H9 (cell line): Measurements from ENCODE around the gene MEIS2. TPM values are rescaled to one million over a fixed set of nuclear protein-coding genes. Genes with fewer than 3 reads are reported as not detected.

Source experiments
- DNase-seq: peaks from one replicate; pipeline ENCODE4 v3.0.0-alpha.2; 2017
- H2AFZ ChIP-seq: one replicate; pipeline ENCODE4 v1.6.1; 2013; ENCODE audit warnings: mild to moderate bottlenecking, low read length, control low read depth, moderate library complexity
- H2AK5ac ChIP-seq: 2 replicates; pipeline ENCODE4 v1.6.1; 2013; ENCODE audit warnings: low read length, control low read depth, mixed read lengths; ENCODE audit not compliant: insufficient read length
- H2BK120ac ChIP-seq: one replicate; pipeline ENCODE4 v1.6.1; 2013; ENCODE audit warnings: low read depth, mild to moderate bottlenecking, low read length, control low read depth, inconsistent platforms; ENCODE audit not compliant: poor library complexity, severe bottlenecking
- H2BK12ac ChIP-seq: 2 replicates; pipeline ENCODE4 v1.6.1; 2013; ENCODE audit warnings: low read length, control low read depth, mixed read lengths, low read depth; ENCODE audit not compliant: insufficient read length
- H2BK15ac ChIP-seq: 2 replicates; pipeline ENCODE4 v1.6.1; 2013; ENCODE audit warnings: low read depth, low read length, control low read depth
- H2BK20ac ChIP-seq: one replicate; pipeline ENCODE4 v1.6.1; 2013; ENCODE audit warnings: low read depth, mild to moderate bottlenecking, low read length, control low read depth, inconsistent platforms; ENCODE audit not compliant: poor library complexity, severe bottlenecking
- H2BK5ac ChIP-seq: 2 replicates; pipeline ENCODE4 v1.6.1; 2013; ENCODE audit warnings: low read length, control low read depth, mixed read lengths; ENCODE audit not compliant: insufficient read length
- H3K14ac ChIP-seq: 2 replicates; pipeline ENCODE4 v1.6.1; 2013; ENCODE audit warnings: low read length, control low read depth; ENCODE audit not compliant: insufficient read depth
- H3K18ac ChIP-seq: 2 replicates; pipeline ENCODE4 v1.6.1; 2013; ENCODE audit warnings: low read depth, mild to moderate bottlenecking, mixed read lengths, low read length, control low read depth; ENCODE audit not compliant: insufficient read length
- H3K23ac ChIP-seq: 2 replicates; pipeline ENCODE4 v1.6.1; 2013; ENCODE audit warnings: low read length, control low read depth, mixed read lengths, low read depth; ENCODE audit not compliant: insufficient read length
- H3K23me2 ChIP-seq: 2 replicates; pipeline ENCODE4 v1.6.1; 2013; ENCODE audit warnings: low read depth, mild to moderate bottlenecking, mixed read lengths, low read length, control low read depth; ENCODE audit not compliant: insufficient read length, poor library complexity, severe bottlenecking
- H3K27ac ChIP-seq: 2 replicates; pipeline ENCODE4 v1.5.1; 2013; ENCODE audit warnings: low read length, control low read depth, mixed read lengths, low read depth; ENCODE audit not compliant: insufficient read length
- H3K27me3 ChIP-seq: 2 replicates; pipeline ENCODE4 v1.6.1; 2013; ENCODE audit warnings: low read length, control low read depth, inconsistent platforms; ENCODE audit not compliant: insufficient read depth
- H3K4ac ChIP-seq: 2 replicates; pipeline ENCODE4 v1.6.1; 2013; ENCODE audit warnings: low read depth, mild to moderate bottlenecking, control low read depth, inconsistent platforms, low read length, moderate library complexity
- H3K4me1 ChIP-seq: 2 replicates; pipeline ENCODE4 v1.6.1; 2013; ENCODE audit warnings: low read length, control low read depth, inconsistent platforms; ENCODE audit not compliant: insufficient read depth
- H3K4me2 ChIP-seq: 2 replicates; pipeline ENCODE4 v1.6.1; 2013; ENCODE audit warnings: low read length, control low read depth, mixed read lengths; ENCODE audit not compliant: insufficient read length, insufficient read depth
- H3K56ac ChIP-seq: 2 replicates; pipeline ENCODE4 v1.6.1; 2013; ENCODE audit warnings: low read depth, mild to moderate bottlenecking, mixed read lengths, low read length, control low read depth; ENCODE audit not compliant: insufficient read length
- H3K79me1 ChIP-seq: 2 replicates; pipeline ENCODE4 v1.6.1; 2013; ENCODE audit warnings: low read depth, mild to moderate bottlenecking, moderate library complexity, low read length, control low read depth, inconsistent platforms; ENCODE audit not compliant: insufficient read depth, poor library complexity, severe bottlenecking
- H3K79me2 ChIP-seq: 2 replicates; pipeline ENCODE4 v1.6.1; 2013; ENCODE audit warnings: low read length, control low read depth, inconsistent platforms; ENCODE audit not compliant: insufficient read depth
- H3K9ac ChIP-seq: 2 replicates; pipeline ENCODE4 v1.6.1; 2013; ENCODE audit warnings: low read length, control low read depth, mixed read lengths; ENCODE audit not compliant: insufficient read length; ENCODE audit errors: extremely low read depth
- H3K9me3 ChIP-seq: one replicate; pipeline ENCODE4 v1.6.1; 2013; ENCODE audit warnings: low read depth, low read length, inconsistent platforms; ENCODE audit not compliant: control insufficient read depth
- H3T11ph ChIP-seq: one replicate; pipeline ENCODE4 v1.6.1; 2013; ENCODE audit warnings: mild to moderate bottlenecking, low read length, control low read depth, inconsistent platforms
- H4K20me1 ChIP-seq: one replicate; pipeline ENCODE4 v1.6.1; 2013; ENCODE audit not compliant: control insufficient read depth, insufficient read length, insufficient read depth
- H4K5ac ChIP-seq: 2 replicates; pipeline ENCODE4 v1.6.1; 2013; ENCODE audit warnings: low read depth, mild to moderate bottlenecking, mixed read lengths, low read length, control low read depth; ENCODE audit not compliant: insufficient read length
- H4K8ac ChIP-seq: replicated peaks from 2 replicates; pipeline ENCODE4 v1.6.1; 2013; ENCODE audit warnings: low read length, control low read depth, mixed read lengths, low read depth; ENCODE audit not compliant: insufficient read length
- H4K91ac ChIP-seq: 2 replicates; pipeline ENCODE4 v1.6.1; 2013; ENCODE audit warnings: low read depth, mild to moderate bottlenecking, moderate library complexity, mixed read lengths, low read length, control low read depth; ENCODE audit not compliant: insufficient read length
- H3K27ac Mint-ChIP-seq, 3 experiments: 2 replicates in 2 of 3; 3 replicates in 1 of 3; pipeline ENCODE4 v1.8.0; 2020 to 2021; ENCODE audit warnings: mixed read lengths in 3 of 3, mild to moderate bottlenecking in 1 of 3, moderate library complexity in 1 of 3
- H3K27me3 Mint-ChIP-seq: 2 replicates; pipeline ENCODE4 v1.8.0; 2021; ENCODE audit warnings: low read depth, mild to moderate bottlenecking, moderate library complexity, mixed read lengths
- H3K36me3 Mint-ChIP-seq, 3 experiments: 2 replicates in 2 of 3; 3 replicates in 1 of 3; pipeline ENCODE4 v1.8.0; 2020 to 2021; ENCODE audit warnings: low read depth in 3 of 3, mixed read lengths in 3 of 3; ENCODE audit not compliant: insufficient read depth in 1 of 3
- H3K4me1 Mint-ChIP-seq, 2 experiments: 2 replicates each; pipeline ENCODE4 v1.8.0; 2020; ENCODE audit warnings: mixed read lengths in 2 of 2
- H3K4me3 Mint-ChIP-seq, 2 experiments: 2 replicates in 1 of 2; 3 replicates in 1 of 2; pipeline ENCODE4 v1.8.0; 2020 to 2021; ENCODE audit warnings: mild to moderate bottlenecking in 2 of 2, mixed read lengths in 2 of 2, moderate library complexity in 1 of 2
- H3K9me3 Mint-ChIP-seq, 2 experiments: 2 replicates in 1 of 2; 3 replicates in 1 of 2; pipeline ENCODE4 v1.8.0; 2020; ENCODE audit warnings: mild to moderate bottlenecking in 2 of 2, mixed read lengths in 2 of 2, moderate library complexity in 1 of 2
- CTCF ChIP-seq: fragments of 200-600 bp; sonication (generic); conservative IDR thresholded peaks from 3 replicates; pipeline ENCODE4 v1.8.0; 2021; ENCODE audit warnings: antibody characterized with exemption, mild to moderate bottlenecking
- WGBS: extraction: QIAGEN DNeasy Blood & Tissue Kit; methylation state at CpG from one replicate; pipeline ENCODE4 v1.1.7; 2013; ENCODE audit warnings: missing lambda C conversion rate, low lambda C conversion rate, mixed read lengths; ENCODE audit not compliant: insufficient read length; ENCODE audit errors: extremely low coverage; 5-methylcytosine and 5-hydroxymethylcytosine counted together
- total RNA-seq: library from RNA; stranded (reverse); gene quantifications from 2 replicates; pipeline ENCODE4 v1.2.1, GENCODE V29; 2021

MEIS2 gene
- total RNA-seq, 1 experiment from 2014 or later: 0.35 TPM

DNA sequence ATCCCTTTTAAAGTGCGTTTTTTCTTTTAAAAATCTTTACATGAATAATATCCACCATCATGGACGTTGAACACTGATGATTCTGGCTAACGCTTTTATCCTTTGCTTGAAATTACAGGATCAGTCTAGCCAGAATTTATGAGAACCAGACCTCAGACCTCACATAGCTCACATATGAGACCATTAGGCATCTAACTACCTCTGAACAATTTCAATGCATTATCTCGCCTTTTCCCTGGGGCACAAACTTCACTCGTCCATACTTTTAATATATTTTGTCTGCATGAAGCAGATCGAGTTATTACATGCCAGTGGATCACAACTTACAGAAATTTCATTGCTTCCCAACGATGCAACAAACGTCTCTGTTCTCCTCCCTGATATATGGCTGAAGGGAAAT lies 105.6 kb downstream of the MEIS2 start:
- no CpG with 5 or more reads among the region's 8 CpGs for WGBS
- Histone ChIP-seq H3K23me2 (no peaks in the 10 kb centered on the region), H2AFZ (no peak overlapping the region), H3K14ac (no peak overlapping the region), H3K27me3 (no peaks in the 10 kb centered on the region), H4K8ac (no peak overlapping the region), H3K18ac (no peak overlapping the region), H3K4ac (no peak overlapping the region), H2BK5ac (no peak overlapping the region), H4K91ac (no peak overlapping the region), H3K79me1 (no peaks in the 10 kb centered on the region), H3K27ac (no peak overlapping the region), H3K9me3 (no peaks in the 10 kb centered on the region), H3K4me1 (no peaks in the 10 kb centered on the region), H3K9ac (no peak overlapping the region), H3K56ac (no peak overlapping the region), H2AK5ac (no peak overlapping the region), H2BK12ac (no peak overlapping the region), H4K20me1 (no peaks in the 10 kb centered on the region), H3K79me2 (no peaks in the 10 kb centered on the region), H4K5ac (no peak overlapping the region), H3T11ph (no peak overlapping the region), H2BK120ac (no peak overlapping the region), H2BK20ac (no peak overlapping the region), H3K4me2 (no peak overlapping the region), H3K23ac (no peak overlapping the region), H2BK15ac (no peak overlapping the region)
- no peak overlapping the region for H3K27ac Mint-ChIP-seq
- no peaks in the 10 kb centered on the region for H3K9me3 Mint-ChIP-seq
- TF ChIP-seq CTCF: no peak
- H3K27me3 Mint-ChIP-seq: 0 out of 2 replicates have a peak, but pooled peaks cover 2% of the 10 kb centered on the region
- no peaks in the 10 kb centered on the region for H3K4me1 Mint-ChIP-seq
- H3K4me3 Mint-ChIP-seq: no peak overlapping the region
- no peaks in the 10 kb centered on the region for H3K36me3 Mint-ChIP-seq
- DNase-seq: no peak
